Measurements from ENCODE around the gene SMIM20. TPM values are rescaled to one million over a fixed set of nuclear protein-coding genes. Genes with fewer than 3 reads are reported as not detected.

Gene SMIM20
- total RNA-seq, 1 experiment from 2014 or later, result 85.2 TPM

GRCh38 chr4:25972984-25973745 is 59.1 kb downstream of the SMIM20 start:
- Histone ChIP-seq H3K27ac (ENCODE audit: low read length) (no peak overlapping the region), H3K79me2 (ENCODE audit: low read length) (no peaks in the 10 kb centered on the region), H2AFZ (ENCODE audit: low read length) (no peak overlapping the region), H3K4me1 (ENCODE audit: low read length) (peaks cover 17% of the 10 kb centered on the region), H3K4me3 (ENCODE audit: low read length) (no peak overlapping the region), H3K9ac (ENCODE audit: low read length) (no peak overlapping the region), H3K4me2 (ENCODE audit: low read depth, low read length, poor library complexity, severe bottlenecking) (no peak overlapping the region), H3K36me3 (ENCODE audit: insufficient read depth, low read length) (no peaks in the 10 kb centered on the region; the same call in 1 of the 2 replicates), H3K27me3 (ENCODE audit: low read length) (no peaks in the 10 kb centered on the region), H3K9me3 (ENCODE audit: low read length) (no peaks in the 10 kb centered on the region), H4K20me1 (ENCODE audit: insufficient read depth, low read depth, low read length) (no peaks in the 10 kb centered on the region), H3K9me2 (replicated peaks; ENCODE audit: insufficient read depth, low read length) (no peaks in the 10 kb centered on the region)
- no peak for DNase-seq

- no peak for DNase-seq
- H3K36me3 ChIP-seq (ENCODE audit: insufficient read depth, low read length), result no peaks in the 10 kb centered on the region
- H2AFZ ChIP-seq (ENCODE audit: low read length), result no peak overlapping the region
- no peak overlapping the region for H3K27ac ChIP-seq (ENCODE audit: low read length)
- no peak overlapping the region for H3K9ac ChIP-seq (ENCODE audit: low read length)
- no peaks in the 10 kb centered on the region for H4K20me1 ChIP-seq (ENCODE audit: insufficient read depth, low read depth, low read length)
- H3K4me3 ChIP-seq (ENCODE audit: low read length), result no peak overlapping the region
- no peaks in the 10 kb centered on the region for H3K4me1 ChIP-seq (ENCODE audit: low read length)
- no peaks in the 10 kb centered on the region for H3K9me3 ChIP-seq (ENCODE audit: low read length)
- H3K4me2 ChIP-seq (ENCODE audit: low read depth, low read length, poor library complexity, severe bottlenecking), result no peak overlapping the region
- H3K9me2 ChIP-seq (replicated peaks; ENCODE audit: insufficient read depth, low read length), result no peaks in the 10 kb centered on the region
- H3K79me2 ChIP-seq (ENCODE audit: low read length), result no peaks in the 10 kb centered on the region
- H3K27me3 ChIP-seq (ENCODE audit: low read length), result no peaks in the 10 kb centered on the region
Observed at GRCh38 chr4:25976780-25977179, 62.8 kb downstream of the SMIM20 start.

GRCh38 chr4:25977397-25978170 is 63.6 kb downstream of the SMIM20 start:
- Histone ChIP-seq H3K4me1 (ENCODE audit: low read length) (no peaks in the 10 kb centered on the region), H3K27ac (ENCODE audit: low read length) (no peak overlapping the region), H3K9me3 (ENCODE audit: low read length) (no peaks in the 10 kb centered on the region), H3K4me3 (ENCODE audit: low read length) (no peak overlapping the region), H3K4me2 (ENCODE audit: low read depth, low read length, poor library complexity, severe bottlenecking) (no peak overlapping the region), H3K9ac (ENCODE audit: low read length) (no peak overlapping the region), H4K20me1 (ENCODE audit: insufficient read depth, low read depth, low read length) (no peaks in the 10 kb centered on the region), H3K9me2 (replicated peaks; ENCODE audit: insufficient read depth, low read length) (no peaks in the 10 kb centered on the region), H2AFZ (ENCODE audit: low read length) (no peak overlapping the region), H3K36me3 (ENCODE audit: insufficient read depth, low read length) (no peaks in the 10 kb centered on the region), H3K27me3 (ENCODE audit: low read length) (no peaks in the 10 kb centered on the region), H3K79me2 (ENCODE audit: low read length) (no peaks in the 10 kb centered on the region)
- DNase-seq, result no peak

GRCh38 chr4:25978327-25978726 is 64.3 kb downstream of the SMIM20 start:
- H3K27me3 ChIP-seq (ENCODE audit: low read length), result no peaks in the 10 kb centered on the region
- H3K4me1 ChIP-seq (ENCODE audit: low read length), result no peaks in the 10 kb centered on the region
- H3K9me2 ChIP-seq (replicated peaks; ENCODE audit: insufficient read depth, low read length), result no peaks in the 10 kb centered on the region
- no peak overlapping the region for H3K27ac ChIP-seq (ENCODE audit: low read length)
- H3K79me2 ChIP-seq (ENCODE audit: low read length), result no peaks in the 10 kb centered on the region
- DNase-seq, result no peak
- no peak overlapping the region for H2AFZ ChIP-seq (ENCODE audit: low read length)
- no peaks in the 10 kb centered on the region for H4K20me1 ChIP-seq (ENCODE audit: insufficient read depth, low read depth, low read length)
- H3K4me3 ChIP-seq (ENCODE audit: low read length), result no peak overlapping the region
- H3K9ac ChIP-seq (ENCODE audit: low read length), result no peak overlapping the region
- no peak overlapping the region for H3K4me2 ChIP-seq (ENCODE audit: low read depth, low read length, poor library complexity, severe bottlenecking)
- H3K36me3 ChIP-seq (ENCODE audit: insufficient read depth, low read length), result no peaks in the 10 kb centered on the region
- no peaks in the 10 kb centered on the region for H3K9me3 ChIP-seq (ENCODE audit: low read length)

Other genes starting within 250 kb of the SMIM20 start
- 222 and 271 TPM in 2 replicates for gene SEL1L3, start 51.2 kb upstream of the SMIM20 start, total RNA-seq (2014; rRNA removed; shearing (Covaris generic); ENCODE audit: low replicate concordance)

Measured in Karpas-422 (cell line).